Panc1 (cell line): ENCODE measurements around the gene PDE10A. TPM values are rescaled to one million over a fixed set of nuclear protein-coding genes. Genes with fewer than 3 reads are reported as not detected.

Experiments used
- ATAC-seq: fragments of 200-7000 bp; cut with Tn5 transposase; 2 replicates; pipeline ENCODE4 v1.9.1; 2020; ENCODE audit warnings: mild to moderate bottlenecking, moderate library complexity
- BruUV-seq: library from RNA; stranded (reverse); fragments of 400-500 nt; replicated peaks from 2 replicates; lab custom pipeline; 2021; lab: Mats Ljungman, UMichigan
- CTCF ChIA-PET: fragments of 300-600 bp; sonication (Branson Sonifier 250); formaldehyde crosslinking; loops from one replicate; lab custom pipeline; 2022; ENCODE audit warnings: antibody characterized with exemption; lab: Charles Lee
- POLR2A ChIA-PET: fragments of 300-600 bp; sonication (Branson Sonifier 250); formaldehyde crosslinking; loops from one replicate; lab custom pipeline; 2022; ENCODE audit warnings: antibody characterized with exemption; lab: Charles Lee
- DNase-seq: peaks from one replicate; pipeline ENCODE4 v3.0.0-alpha.2; 2010; ENCODE audit warnings: low read depth, low spot score
- H3K27ac ChIP-seq: 2 replicates; pipeline ENCODE4 v1.5.1; 2011; ENCODE audit warnings: mild to moderate bottlenecking, low read length, inconsistent platforms
- H3K27me3 ChIP-seq: fragments of 200-500 bp; sonication (Bioruptor generic); 2 replicates; pipeline ENCODE4 v1.6.0; 2014; ENCODE audit warnings: low read length, inconsistent platforms; ENCODE audit not compliant: control insufficient read depth, insufficient read depth
- H3K36me3 ChIP-seq: fragments of 200-500 bp; sonication (Bioruptor generic); 2 replicates; pipeline ENCODE4 v1.5.1; 2014; ENCODE audit warnings: inconsistent platforms, mild to moderate bottlenecking, low read length, moderate library complexity; ENCODE audit not compliant: control insufficient read depth, insufficient read depth
- H3K4me1 ChIP-seq: 2 replicates; pipeline ENCODE4 v1.5.1; 2011; ENCODE audit warnings: inconsistent platforms, mild to moderate bottlenecking, low read length, moderate library complexity; ENCODE audit not compliant: control insufficient read depth, insufficient read depth
- H3K4me3 ChIP-seq, 2 experiments: 2 replicates each; pipeline ENCODE4 v1.5.1; 2011 to 2012; ENCODE audit warnings: low read depth in 2 of 2, low read length in 2 of 2, mild to moderate bottlenecking in 2 of 2, inconsistent platforms in 1 of 2, moderate library complexity in 1 of 2
- H3K9me3 ChIP-seq: fragments of 200-500 bp; sonication (Bioruptor generic); 2 replicates; pipeline ENCODE4 v1.5.1; 2014; ENCODE audit warnings: low read depth, mild to moderate bottlenecking, inconsistent platforms, low read length, moderate library complexity; ENCODE audit not compliant: control insufficient read depth, insufficient read depth
- POLR2AphosphoS5 ChIP-seq: IDR thresholded peaks from 2 replicates; pipeline ENCODE4 v1.6.1; 2012; ENCODE audit warnings: mild to moderate bottlenecking, low read depth, low read length, moderate library complexity
- SIN3A ChIP-seq: IDR thresholded peaks from 2 replicates; pipeline ENCODE4 v1.6.1; 2012; ENCODE audit warnings: low read depth, mild to moderate bottlenecking, low read length, moderate library complexity, borderline replicate concordance; ENCODE audit not compliant: insufficient read depth
- TCF7L2 ChIP-seq: IDR thresholded peaks from 2 replicates; pipeline ENCODE4 v1.6.1; 2011; ENCODE audit warnings: mild to moderate bottlenecking, low read depth, low read length, inconsistent platforms
- in situ Hi-C: cut with HindIII; loops from 2 replicates; pipeline ENCODE4 v1.10.0; 2016; ENCODE audit warnings: low sequenced_read_pairs, low pct_unique_long_range_greater_than_20kb
- intact Hi-C: fragments of 100-400 bp; cut with micrococcal nuclease; formaldehyde crosslinking; loops from one replicate; pipeline ENCODE4 v1.10.0; 2022; ENCODE audit not compliant: unreplicated experiment
- total RNA-seq: library from RNA; stranded (reverse); gene quantifications from one replicate; pipeline ENCODE4 v1.2.1, GENCODE V29; 2021; ENCODE audit not compliant: unreplicated experiment
- TF ChIP-seq, protein P1 (sequence below), 2 experiments: IDR thresholded peaks; 2 replicates each; pipeline ENCODE4 v1.6.1; 2011 to 2012; ENCODE audit warnings: low read depth in 2 of 2, control low read depth in 1 of 2, low read length in 1 of 2, mild to moderate bottlenecking in 1 of 2, moderate library complexity in 1 of 2; ENCODE audit not compliant: insufficient read depth in 1 of 2
- TF ChIP-seq, protein P2 (sequence below): fragments of 450-650 bp; IDR thresholded peaks from 2 replicates; pipeline ENCODE4 v1.5.1; 2017; ENCODE audit warnings: mild to moderate bottlenecking

Gene PDE10A
- total RNA-seq, 1 experiment from 2014 or later, result 27.8 TPM

DNA sequence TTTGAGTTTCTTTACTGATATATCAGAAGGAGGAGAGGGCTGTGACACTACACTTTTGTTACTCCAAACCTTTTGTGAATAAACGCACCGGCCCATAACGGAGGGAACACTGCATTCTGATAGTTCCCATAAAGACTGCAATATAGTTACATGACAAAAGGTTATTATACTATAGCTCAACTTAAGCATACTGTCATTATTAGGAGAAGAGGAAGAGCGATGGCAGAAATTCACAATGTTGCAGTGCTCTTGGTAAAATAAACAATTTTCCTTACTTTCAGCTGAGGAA, 2.3 kb upstream of the PDE10A start:
- no TSS peak for BruUV-seq
- ChIA-PET CTCF (interaction anchor here (0.5 to 1.2 kb wide), 3 partner anchors 61 to 225 kb away, joined by 3 read pairs; no protein-coding TSS in a partner anchor), POLR2A (no interaction called here)
- DNase-seq, result no peak
- Histone ChIP-seq H3K27me3 (no peaks in the 10 kb centered on the region), H3K9me3 (no peaks in the 10 kb centered on the region), H3K27ac (peak overlapping the region; percentile 90), H3K4me1 (peaks cover 22% of the 10 kb centered on the region), H3K36me3 (no peaks in the 10 kb centered on the region), H3K4me3 (peak overlapping the region; percentile 64 to 91)
- in situ Hi-C loops (no loop called here), intact Hi-C loops (no loop called here)
- TF ChIP-seq, protein P1, sequence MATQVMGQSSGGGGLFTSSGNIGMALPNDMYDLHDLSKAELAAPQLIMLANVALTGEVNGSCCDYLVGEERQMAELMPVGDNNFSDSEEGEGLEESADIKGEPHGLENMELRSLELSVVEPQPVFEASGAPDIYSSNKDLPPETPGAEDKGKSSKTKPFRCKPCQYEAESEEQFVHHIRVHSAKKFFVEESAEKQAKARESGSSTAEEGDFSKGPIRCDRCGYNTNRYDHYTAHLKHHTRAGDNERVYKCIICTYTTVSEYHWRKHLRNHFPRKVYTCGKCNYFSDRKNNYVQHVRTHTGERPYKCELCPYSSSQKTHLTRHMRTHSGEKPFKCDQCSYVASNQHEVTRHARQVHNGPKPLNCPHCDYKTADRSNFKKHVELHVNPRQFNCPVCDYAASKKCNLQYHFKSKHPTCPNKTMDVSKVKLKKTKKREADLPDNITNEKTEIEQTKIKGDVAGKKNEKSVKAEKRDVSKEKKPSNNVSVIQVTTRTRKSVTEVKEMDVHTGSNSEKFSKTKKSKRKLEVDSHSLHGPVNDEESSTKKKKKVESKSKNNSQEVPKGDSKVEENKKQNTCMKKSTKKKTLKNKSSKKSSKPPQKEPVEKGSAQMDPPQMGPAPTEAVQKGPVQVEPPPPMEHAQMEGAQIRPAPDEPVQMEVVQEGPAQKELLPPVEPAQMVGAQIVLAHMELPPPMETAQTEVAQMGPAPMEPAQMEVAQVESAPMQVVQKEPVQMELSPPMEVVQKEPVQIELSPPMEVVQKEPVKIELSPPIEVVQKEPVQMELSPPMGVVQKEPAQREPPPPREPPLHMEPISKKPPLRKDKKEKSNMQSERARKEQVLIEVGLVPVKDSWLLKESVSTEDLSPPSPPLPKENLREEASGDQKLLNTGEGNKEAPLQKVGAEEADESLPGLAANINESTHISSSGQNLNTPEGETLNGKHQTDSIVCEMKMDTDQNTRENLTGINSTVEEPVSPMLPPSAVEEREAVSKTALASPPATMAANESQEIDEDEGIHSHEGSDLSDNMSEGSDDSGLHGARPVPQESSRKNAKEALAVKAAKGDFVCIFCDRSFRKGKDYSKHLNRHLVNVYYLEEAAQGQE (IDR thresholded peaks at IDR 0.05; ENCODE audit: insufficient read depth in 1 of 2, low read depth in 2 of 2, low read length in 1 of 2), result no peak
- TF ChIP-seq POLR2AphosphoS5 (no peak), TCF7L2 (no peak), SIN3A (no peak)
- TF ChIP-seq, protein P2, sequence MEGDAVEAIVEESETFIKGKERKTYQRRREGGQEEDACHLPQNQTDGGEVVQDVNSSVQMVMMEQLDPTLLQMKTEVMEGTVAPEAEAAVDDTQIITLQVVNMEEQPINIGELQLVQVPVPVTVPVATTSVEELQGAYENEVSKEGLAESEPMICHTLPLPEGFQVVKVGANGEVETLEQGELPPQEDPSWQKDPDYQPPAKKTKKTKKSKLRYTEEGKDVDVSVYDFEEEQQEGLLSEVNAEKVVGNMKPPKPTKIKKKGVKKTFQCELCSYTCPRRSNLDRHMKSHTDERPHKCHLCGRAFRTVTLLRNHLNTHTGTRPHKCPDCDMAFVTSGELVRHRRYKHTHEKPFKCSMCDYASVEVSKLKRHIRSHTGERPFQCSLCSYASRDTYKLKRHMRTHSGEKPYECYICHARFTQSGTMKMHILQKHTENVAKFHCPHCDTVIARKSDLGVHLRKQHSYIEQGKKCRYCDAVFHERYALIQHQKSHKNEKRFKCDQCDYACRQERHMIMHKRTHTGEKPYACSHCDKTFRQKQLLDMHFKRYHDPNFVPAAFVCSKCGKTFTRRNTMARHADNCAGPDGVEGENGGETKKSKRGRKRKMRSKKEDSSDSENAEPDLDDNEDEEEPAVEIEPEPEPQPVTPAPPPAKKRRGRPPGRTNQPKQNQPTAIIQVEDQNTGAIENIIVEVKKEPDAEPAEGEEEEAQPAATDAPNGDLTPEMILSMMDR, result no peak
- ATAC-seq, result no peak

DNA sequence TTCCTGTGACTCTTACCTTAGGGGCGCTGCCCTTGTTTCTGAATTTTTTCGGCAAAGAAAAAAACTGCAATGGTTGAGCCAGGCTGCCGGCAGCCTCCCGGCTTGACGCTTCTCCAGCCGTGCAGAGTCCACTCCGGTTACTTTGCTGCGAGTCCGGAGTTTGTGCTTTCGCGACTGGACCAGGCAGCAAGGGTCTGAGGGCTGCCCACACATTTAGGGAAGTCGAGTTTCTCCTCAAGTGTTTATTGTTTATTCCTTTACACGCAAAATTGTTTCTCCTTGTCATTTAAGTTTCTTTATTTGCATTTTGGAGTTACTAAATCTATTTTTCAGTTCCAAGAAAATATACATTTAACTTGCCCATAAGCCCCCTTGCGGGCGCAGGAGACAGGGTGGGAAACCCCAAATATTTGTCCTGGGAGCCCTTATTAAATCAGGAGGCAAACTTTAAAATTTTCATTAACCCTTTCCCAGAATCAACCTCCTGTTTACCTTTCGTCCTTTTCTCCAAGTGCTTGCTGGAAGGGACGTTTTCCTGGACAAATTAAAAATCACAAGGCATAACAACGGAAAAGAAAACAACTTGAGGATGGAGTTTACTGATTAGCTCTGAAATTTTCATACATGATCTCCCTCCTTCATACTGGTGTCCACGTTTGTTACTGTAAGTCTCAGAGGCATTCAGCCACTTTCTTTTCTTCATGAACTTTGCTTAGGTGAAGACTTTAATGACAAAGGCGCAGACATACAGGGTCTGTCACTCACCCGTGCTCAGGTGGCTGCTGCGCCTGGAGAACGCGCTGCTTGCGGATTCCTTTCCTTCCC, 1.7 kb upstream of the PDE10A start:
- ATAC-seq, result no peak
- DNase-seq, result no peak
- CTCF ChIA-PET, result interaction anchor here (0.9 to 1.2 kb wide), 2 partner anchors 65 to 225 kb away, joined by 3 read pairs; no protein-coding TSS in a partner anchor
- H3K36me3 ChIP-seq, result no peaks in the 10 kb centered on the region
- BruUV-seq, result TSS peak; percentile 64
- intact Hi-C loops (loop anchor here (5.0 kb wide), 1 partner anchor 222 kb away; no protein-coding TSS in a partner anchor), in situ Hi-C loops (no loop called here)
- H3K27ac ChIP-seq, result peak overlapping the region; percentile 90
- H3K9me3 ChIP-seq, result no peaks in the 10 kb centered on the region
- no peak for TF ChIP-seq POLR2AphosphoS5
- TF ChIP-seq, protein P2, result 0 out of 2 replicates have a peak, but pooled peaks have one; percentile 15
- H3K4me1 ChIP-seq, result peaks cover 25% of the 10 kb centered on the region
- peak overlapping the region; percentile 64 to 91 for H3K4me3 ChIP-seq
- H3K27me3 ChIP-seq, result no peaks in the 10 kb centered on the region
- POLR2A ChIA-PET, result no interaction called here
